Measurements from ENCODE around the gene AGAP3. TPM values are rescaled to one million over a fixed set of nuclear protein-coding genes. Genes with fewer than 3 reads are reported as not detected.

AGAP3 gene
- total RNA-seq, 2 donors from 2014 or later = 26.9 to 28.4 TPM

- H3K27ac Mint-ChIP-seq = no peak overlapping the region
Measured at GRCh38 chr7:151124899-151125399, 38.7 kb downstream of the AGAP3 start.

GRCh38 chr7:151125470-151125845 is 39.2 kb downstream of the AGAP3 start:
- no peaks in the 10 kb centered on the region for H3K9me3 Mint-ChIP-seq
- DNase-seq = no peak
- no peaks in the 10 kb centered on the region for H3K36me3 Mint-ChIP-seq (ENCODE audit: insufficient read depth in 2 of 2)
- no peak for ATAC-seq (replicated peaks in 1 of 2)
- H3K4me3 Mint-ChIP-seq = no peak overlapping the region
- H3K27ac Mint-ChIP-seq = no peak overlapping the region
- no peaks in the 10 kb centered on the region for H3K27me3 Mint-ChIP-seq (ENCODE audit: low read depth)
- peaks cover 7% of the 10 kb centered on the region for H3K4me1 Mint-ChIP-seq (ENCODE audit: low read depth)

More at GRCh38 chr7:151124899-151125399, 38.7 kb downstream of the AGAP3 start:
- H3K27me3 Mint-ChIP-seq (ENCODE audit: low read depth) = no peaks in the 10 kb centered on the region
- no peaks in the 10 kb centered on the region for H3K36me3 Mint-ChIP-seq (ENCODE audit: insufficient read depth in 2 of 2)
- DNase-seq (no peak), ATAC-seq (replicated peaks in 1 of 2) (no peak)
- H3K4me1 Mint-ChIP-seq (ENCODE audit: low read depth) = peaks cover 7% of the 10 kb centered on the region
- no peak overlapping the region for H3K4me3 Mint-ChIP-seq
- no peaks in the 10 kb centered on the region for H3K9me3 Mint-ChIP-seq

GRCh38 chr7:151125846-151126481 is 39.7 kb downstream of the AGAP3 start:
- no peak overlapping the region for H3K4me3 Mint-ChIP-seq
- H3K4me1 Mint-ChIP-seq (ENCODE audit: low read depth) = peaks cover 7% of the 10 kb centered on the region
- no peaks in the 10 kb centered on the region for H3K9me3 Mint-ChIP-seq
- no peaks in the 10 kb centered on the region for H3K27me3 Mint-ChIP-seq (ENCODE audit: low read depth)
- ATAC-seq (replicated peaks in 1 of 2) = no peak
- DNase-seq = no peak
- H3K36me3 Mint-ChIP-seq (ENCODE audit: insufficient read depth in 2 of 2) = no peaks in the 10 kb centered on the region
- no peak overlapping the region for H3K27ac Mint-ChIP-seq

- DNase-seq = no peak
- Mint-ChIP-seq H3K4me1 (ENCODE audit: low read depth) (peaks cover 7% of the 10 kb centered on the region), H3K36me3 (ENCODE audit: insufficient read depth in 2 of 2) (no peaks in the 10 kb centered on the region), H3K27me3 (ENCODE audit: low read depth) (no peaks in the 10 kb centered on the region), H3K9me3 (no peaks in the 10 kb centered on the region), H3K27ac (no peak overlapping the region), H3K4me3 (no peak overlapping the region)
- no peak for ATAC-seq (replicated peaks in 1 of 2)
Measured at GRCh38 chr7:151126491-151127137, 40.3 kb downstream of the AGAP3 start.

GRCh38 chr7:151128144-151128543 is 41.9 kb downstream of the AGAP3 start:
- Mint-ChIP-seq H3K27ac (no peak overlapping the region), H3K36me3 (ENCODE audit: insufficient read depth in 2 of 2) (no peaks in the 10 kb centered on the region), H3K27me3 (ENCODE audit: low read depth) (no peaks in the 10 kb centered on the region), H3K4me3 (no peak overlapping the region), H3K9me3 (no peaks in the 10 kb centered on the region), H3K4me1 (ENCODE audit: low read depth) (peaks cover 7% of the 10 kb centered on the region)
- ATAC-seq (replicated peaks in 1 of 2) = no peak
- no peak for DNase-seq

- H3K4me1 Mint-ChIP-seq (ENCODE audit: low read depth) = peaks cover 6% of the 10 kb centered on the region
- H3K36me3 Mint-ChIP-seq (ENCODE audit: insufficient read depth in 2 of 2) = no peaks in the 10 kb centered on the region
- H3K27me3 Mint-ChIP-seq (ENCODE audit: low read depth) = no peaks in the 10 kb centered on the region
- DNase-seq (no peak), ATAC-seq (replicated peaks in 1 of 2) (no peak)
- no peaks in the 10 kb centered on the region for H3K9me3 Mint-ChIP-seq
- no peak overlapping the region for H3K4me3 Mint-ChIP-seq
- no peak overlapping the region for H3K27ac Mint-ChIP-seq
Measured at GRCh38 chr7:151128716-151129115, 42.4 kb downstream of the AGAP3 start.

GRCh38 chr7:151129117-151129959 is 43.1 kb downstream of the AGAP3 start:
- no peak overlapping the region for H3K4me3 Mint-ChIP-seq
- no peaks in the 10 kb centered on the region for H3K9me3 Mint-ChIP-seq
- ATAC-seq (replicated peaks in 1 of 2) (no peak), DNase-seq (no peak)
- no peaks in the 10 kb centered on the region for H3K36me3 Mint-ChIP-seq (ENCODE audit: insufficient read depth in 2 of 2)
- no peaks in the 10 kb centered on the region for H3K4me1 Mint-ChIP-seq (ENCODE audit: low read depth)
- no peak overlapping the region for H3K27ac Mint-ChIP-seq
- no peaks in the 10 kb centered on the region for H3K27me3 Mint-ChIP-seq (ENCODE audit: low read depth)

- Mint-ChIP-seq H3K36me3 (ENCODE audit: insufficient read depth in 2 of 2) (no peaks in the 10 kb centered on the region), H3K9me3 (no peaks in the 10 kb centered on the region), H3K27ac (no peak overlapping the region), H3K27me3 (ENCODE audit: low read depth) (no peaks in the 10 kb centered on the region), H3K4me3 (no peak overlapping the region), H3K4me1 (ENCODE audit: low read depth) (no peaks in the 10 kb centered on the region)
- ATAC-seq (replicated peaks in 1 of 2) (no peak), DNase-seq (no peak)
Measured at GRCh38 chr7:151129960-151130591, 43.8 kb downstream of the AGAP3 start.

- Mint-ChIP-seq H3K27me3 (ENCODE audit: low read depth) (no peaks in the 10 kb centered on the region), H3K4me3 (no peak overlapping the region), H3K9me3 (no peaks in the 10 kb centered on the region), H3K36me3 (ENCODE audit: insufficient read depth in 2 of 2) (no peaks in the 10 kb centered on the region), H3K27ac (no peak overlapping the region), H3K4me1 (ENCODE audit: low read depth) (no peaks in the 10 kb centered on the region)
- DNase-seq (no peak), ATAC-seq (replicated peaks in 1 of 2) (no peak)
Measured at GRCh38 chr7:151130741-151131157, 44.5 kb downstream of the AGAP3 start.

GRCh38 chr7:151131224-151131591 is 44.9 kb downstream of the AGAP3 start:
- no peak overlapping the region for H3K4me3 Mint-ChIP-seq
- peak overlapping the region; percentile 45 for H3K27ac Mint-ChIP-seq
- no peaks in the 10 kb centered on the region for H3K36me3 Mint-ChIP-seq (ENCODE audit: insufficient read depth in 2 of 2)
- ATAC-seq (replicated peaks in 1 of 2) (no peak), DNase-seq (no peak)
- no peaks in the 10 kb centered on the region for H3K9me3 Mint-ChIP-seq
- H3K27me3 Mint-ChIP-seq (ENCODE audit: low read depth) = no peaks in the 10 kb centered on the region
- H3K4me1 Mint-ChIP-seq (ENCODE audit: low read depth) = no peaks in the 10 kb centered on the region

GRCh38 chr7:151131592-151132293 is 45.5 kb downstream of the AGAP3 start:
- Mint-ChIP-seq H3K27ac (no peak overlapping the region), H3K4me1 (ENCODE audit: low read depth) (no peaks in the 10 kb centered on the region), H3K36me3 (ENCODE audit: insufficient read depth in 2 of 2) (no peaks in the 10 kb centered on the region), H3K27me3 (ENCODE audit: low read depth) (no peaks in the 10 kb centered on the region), H3K4me3 (no peak overlapping the region), H3K9me3 (no peaks in the 10 kb centered on the region)
- no peak for ATAC-seq (replicated peaks in 1 of 2)
- no peak for DNase-seq

- H3K4me1 Mint-ChIP-seq (ENCODE audit: low read depth) = no peaks in the 10 kb centered on the region
- no peaks in the 10 kb centered on the region for H3K27me3 Mint-ChIP-seq (ENCODE audit: low read depth)
- H3K4me3 Mint-ChIP-seq = no peak overlapping the region
- no peaks in the 10 kb centered on the region for H3K36me3 Mint-ChIP-seq (ENCODE audit: insufficient read depth in 2 of 2)
- ATAC-seq (replicated peaks in 1 of 2) (no peak), DNase-seq (no peak)
- H3K9me3 Mint-ChIP-seq = no peaks in the 10 kb centered on the region
- no peak overlapping the region for H3K27ac Mint-ChIP-seq
Measured at GRCh38 chr7:151132461-151133205, 46.4 kb downstream of the AGAP3 start.
